ENCODE data around the gene NPC1L1. TPM values are rescaled to one million over a fixed set of nuclear protein-coding genes. Genes with fewer than 3 reads are reported as not detected.

The NPC1L1 gene
- total and polyA plus RNA-seq, 2 of the 13 experiments (the other 11 are each of a cell fraction or from before 2014, with no cell fraction given), result 4.8 to 14.5 TPM

DNA sequence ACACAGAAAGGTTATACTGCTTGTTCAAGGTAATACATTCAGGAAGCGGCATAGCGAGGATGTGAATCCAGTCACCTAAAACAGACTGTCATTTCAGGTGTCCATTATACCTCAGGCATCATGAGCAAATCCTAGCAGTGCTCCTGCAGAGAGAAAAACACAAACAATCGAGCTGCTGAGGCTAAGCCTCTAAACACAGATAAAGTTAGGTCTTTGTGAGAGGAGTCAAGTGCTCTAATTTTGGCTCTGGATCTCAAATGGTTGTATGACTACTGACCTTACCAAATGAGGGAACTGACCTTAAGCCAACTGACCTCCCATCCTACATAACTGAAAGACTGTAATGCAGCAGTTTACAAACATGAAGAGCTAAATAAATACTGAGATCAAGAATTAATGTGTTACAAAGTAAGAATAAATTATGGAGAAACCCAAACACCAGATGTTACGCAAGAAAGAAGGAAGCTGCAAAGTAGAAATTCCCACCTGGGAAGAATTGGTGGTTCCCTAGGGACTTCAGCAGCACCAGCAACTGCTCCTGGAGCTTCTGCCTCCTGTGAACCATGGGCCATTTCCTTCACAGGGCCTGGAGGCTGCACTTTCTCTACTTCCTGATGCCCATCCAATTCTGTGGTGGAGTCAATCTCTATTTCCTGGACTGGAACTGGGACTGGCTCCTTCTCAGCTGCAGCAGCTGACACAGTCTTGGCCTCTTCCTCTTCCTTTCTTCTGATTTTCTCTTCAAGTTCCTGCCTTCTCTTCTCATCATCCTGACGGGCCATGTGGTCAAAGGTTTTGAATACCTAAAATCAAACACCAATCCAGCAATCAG, 56.4 kb downstream of the NPC1L1 start:
- H3K36me3 ChIP-seq (replicated peaks in 1 of 2; ENCODE audit: control insufficient read depth in 1 of 2, insufficient read depth in 2 of 2, low read length in 2 of 2), result peaks cover 23 to 58% of the 10 kb centered on the region in 2 experiments
- H4K20me1 ChIP-seq (ENCODE audit: insufficient read depth, low read length), result no peaks in the 10 kb centered on the region
- no peak overlapping the region for H3K27ac ChIP-seq (ENCODE audit: extremely low read length, insufficient read depth, low read length)
- BruUV-seq (replicated peaks), result no TSS peak
- no peak for DNase-seq (ENCODE audit: low spot score)
- FAIRE-seq, result no peak
- no peak overlapping the region for H3K4me3 ChIP-seq (replicated peaks in 1 of 3; ENCODE audit: insufficient read depth in 1 of 3, low read depth in 2 of 3, low read length in 3 of 3)
- no peak overlapping the region for H3K4me2 ChIP-seq (ENCODE audit: low read depth, low read length)
- intact Hi-C loops (cut with micrococcal nuclease; ENCODE audit: unreplicated experiment) (no loop called here), in situ Hi-C loops (cut with HindIII; ENCODE audit: extremely low pct_ligation_motif_present, low pct_unique_long_range_greater_than_20kb) (no loop called here)
- no peaks in the 10 kb centered on the region for H3K27me3 ChIP-seq (ENCODE audit: control insufficient read depth in 1 of 2, insufficient read depth in 2 of 2, low read length in 2 of 2)
- H3K9me3 ChIP-seq (ENCODE audit: low read length), result no peaks in the 10 kb centered on the region; the same call in 1 of the 2 replicates
- no peak overlapping the region for H3K9ac ChIP-seq (ENCODE audit: insufficient read depth, low read depth, low read length)
- peaks cover 44% of the 10 kb centered on the region for H3K4me1 ChIP-seq (ENCODE audit: insufficient read depth, low read length)
- ATAC-seq, result no peak
- H2AFZ ChIP-seq (ENCODE audit: low read length), result no peak overlapping the region
- TF ChIP-seq FOXO1 (CRISPR knock-in tag; IDR thresholded peaks at IDR 0.05) (no peak), CEBPB (IDR thresholded peaks at IDR 0.05; ENCODE audit: borderline replicate concordance, low read depth, low read length) (peak; percentile 70)
- 90% methylated on average over 5 of the region's 5 CpGs for WGBS (ENCODE audit: low lambda C conversion rate)
- ChIA-PET POLR2A (no interaction called here), CTCF (ENCODE audit: low intra/inter-chr PET ratio, low total read pairs) (no interaction called here)
- H3K79me2 ChIP-seq (ENCODE audit: insufficient read depth, low read length), result peaks cover 39% of the 10 kb centered on the region

DNA sequence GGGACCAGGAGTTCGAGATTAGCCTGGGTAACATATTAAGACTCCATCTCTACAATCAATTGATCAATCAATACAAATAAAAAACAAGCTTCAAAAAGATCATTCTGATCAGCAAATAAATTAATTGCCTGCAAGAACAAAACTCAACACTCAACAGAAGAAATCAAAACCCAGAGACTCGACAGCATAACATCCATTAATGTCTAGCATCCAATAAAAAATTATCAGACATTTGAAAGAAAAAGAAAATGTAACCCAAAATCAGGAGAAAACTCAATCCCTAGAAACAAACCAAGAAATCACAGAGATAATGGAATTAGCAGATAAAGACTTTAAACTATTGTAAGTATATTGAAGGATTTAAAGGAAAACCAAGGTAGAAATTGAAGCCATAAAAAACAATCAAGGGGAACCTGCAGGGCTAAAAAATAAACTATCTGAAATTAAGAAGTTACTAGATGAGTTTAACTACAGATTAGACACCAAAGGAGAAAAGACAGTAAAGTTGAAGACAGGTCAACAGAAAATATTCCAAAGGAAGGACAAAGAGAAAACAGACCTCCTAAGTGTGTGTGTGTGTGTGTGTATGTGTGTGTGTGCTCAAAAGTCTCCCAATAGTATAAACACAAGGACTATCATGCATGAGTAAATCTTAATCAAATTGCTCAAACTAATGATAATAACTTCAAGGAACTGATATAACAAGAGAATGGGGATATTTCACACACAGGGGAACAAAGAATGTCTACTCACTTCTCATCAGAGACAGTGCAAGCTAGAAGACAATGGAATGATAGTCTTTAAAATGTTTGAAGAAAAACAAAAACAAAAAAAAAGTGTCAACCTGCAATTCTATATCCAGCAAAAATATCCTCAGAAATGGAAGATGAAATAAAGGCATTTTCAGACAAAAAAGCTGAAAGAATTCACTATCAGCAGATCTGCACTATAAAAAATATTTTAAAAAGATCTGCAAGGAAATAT, 58.3 kb downstream of the NPC1L1 start:
- Histone ChIP-seq H3K4me3 (replicated peaks in 1 of 3; ENCODE audit: insufficient read depth in 1 of 3, low read depth in 2 of 3, low read length in 3 of 3) (no peak overlapping the region), H3K79me2 (ENCODE audit: insufficient read depth, low read length) (peaks cover 23% of the 10 kb centered on the region), H3K4me1 (ENCODE audit: insufficient read depth, low read length) (peaks cover 27% of the 10 kb centered on the region), H3K9ac (ENCODE audit: insufficient read depth, low read depth, low read length) (no peak overlapping the region), H3K4me2 (ENCODE audit: low read depth, low read length) (no peak overlapping the region), H3K9me3 (ENCODE audit: low read length) (no peaks in the 10 kb centered on the region; the same call in 1 of the 2 replicates), H2AFZ (ENCODE audit: low read length) (no peak overlapping the region), H3K27ac (ENCODE audit: extremely low read length, insufficient read depth, low read length) (no peak overlapping the region), H3K36me3 (replicated peaks in 1 of 2; ENCODE audit: control insufficient read depth in 1 of 2, insufficient read depth in 2 of 2, low read length in 2 of 2) (peaks cover 25 to 74% of the 10 kb centered on the region in 2 experiments), H4K20me1 (ENCODE audit: insufficient read depth, low read length) (no peaks in the 10 kb centered on the region), H3K27me3 (ENCODE audit: control insufficient read depth in 1 of 2, insufficient read depth in 2 of 2, low read length in 2 of 2) (no peaks in the 10 kb centered on the region)
- ChIA-PET POLR2A (no interaction called here), CTCF (ENCODE audit: low intra/inter-chr PET ratio, low total read pairs) (no interaction called here)
- in situ Hi-C loops (cut with HindIII; ENCODE audit: extremely low pct_ligation_motif_present, low pct_unique_long_range_greater_than_20kb) (no loop called here), intact Hi-C loops (cut with micrococcal nuclease; ENCODE audit: unreplicated experiment) (no loop called here)
- BruUV-seq (replicated peaks), result no TSS peak
- FAIRE-seq (no peak), ATAC-seq (no peak), DNase-seq (ENCODE audit: low spot score) (no peak)
- 97% methylated on average over 2 of the region's 2 CpGs for WGBS (ENCODE audit: low lambda C conversion rate)
- no peak for TF ChIP-seq ATF1 (CRISPR knock-in tag; IDR thresholded peaks at IDR 0.05)
- no peak for TF ChIP-seq MYC (CRISPR knock-in tag; IDR thresholded peaks at IDR 0.05; ENCODE audit: borderline replicate concordance)
- no peak for TF ChIP-seq ZNF704 (CRISPR knock-in tag; IDR thresholded peaks at IDR 0.05; ENCODE audit: borderline replicate concordance)
- no peak for TF ChIP-seq ZBTB49 (CRISPR knock-in tag; IDR thresholded peaks at IDR 0.05; ENCODE audit: borderline replicate concordance)

Measured in HepG2 (cell line).